PC-9 (cell line): ENCODE measurements around the gene C19orf25.

Source experiments
- EZH2 ChIP-seq: fragments of 200-600 bp; sonication (generic); IDR thresholded peaks from 2 replicates; pipeline ENCODE4 v1.8.0; 2017; ENCODE audit warnings: antibody characterized with exemption, low read depth
- TF ChIP-seq, protein P1 (sequence below): fragments of 200-600 bp; sonication (generic); conservative IDR thresholded peaks from 2 replicates; pipeline ENCODE4 v1.6.1; 2017; ENCODE audit warnings: mixed run types, antibody characterized with exemption, mild to moderate bottlenecking, moderate library complexity

DNA sequence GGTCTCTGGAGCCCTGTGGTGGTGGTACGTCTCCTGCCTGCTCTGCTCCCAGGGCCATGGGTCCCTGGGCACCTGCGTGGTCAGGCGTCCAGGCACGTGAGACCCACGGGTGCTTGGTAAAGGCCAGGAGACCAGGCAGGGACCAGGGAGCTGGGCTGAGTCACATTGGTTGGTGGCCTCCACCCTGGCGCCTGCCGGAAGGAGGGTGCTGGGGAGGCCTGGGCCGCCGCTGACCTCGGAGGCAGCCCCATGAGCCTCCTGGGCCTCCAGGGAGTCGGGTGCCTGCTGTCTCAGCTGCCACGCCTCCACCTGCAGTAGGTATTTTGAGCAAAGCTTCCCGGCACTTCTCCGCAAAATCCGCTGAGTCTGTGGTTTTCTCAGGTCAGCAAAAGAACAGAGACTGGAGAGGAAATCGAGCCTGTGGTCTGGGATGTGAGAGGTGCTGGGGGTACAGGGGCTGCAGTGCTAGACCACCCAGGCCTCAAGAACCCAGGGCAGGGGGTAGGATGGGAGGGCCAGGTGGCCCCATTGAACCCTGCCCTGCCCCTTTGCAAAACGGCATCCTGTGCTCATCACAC, 41.3 kb upstream of the C19orf25 start:
- TF ChIP-seq EZH2 = no peak
- TF ChIP-seq, protein P1, sequence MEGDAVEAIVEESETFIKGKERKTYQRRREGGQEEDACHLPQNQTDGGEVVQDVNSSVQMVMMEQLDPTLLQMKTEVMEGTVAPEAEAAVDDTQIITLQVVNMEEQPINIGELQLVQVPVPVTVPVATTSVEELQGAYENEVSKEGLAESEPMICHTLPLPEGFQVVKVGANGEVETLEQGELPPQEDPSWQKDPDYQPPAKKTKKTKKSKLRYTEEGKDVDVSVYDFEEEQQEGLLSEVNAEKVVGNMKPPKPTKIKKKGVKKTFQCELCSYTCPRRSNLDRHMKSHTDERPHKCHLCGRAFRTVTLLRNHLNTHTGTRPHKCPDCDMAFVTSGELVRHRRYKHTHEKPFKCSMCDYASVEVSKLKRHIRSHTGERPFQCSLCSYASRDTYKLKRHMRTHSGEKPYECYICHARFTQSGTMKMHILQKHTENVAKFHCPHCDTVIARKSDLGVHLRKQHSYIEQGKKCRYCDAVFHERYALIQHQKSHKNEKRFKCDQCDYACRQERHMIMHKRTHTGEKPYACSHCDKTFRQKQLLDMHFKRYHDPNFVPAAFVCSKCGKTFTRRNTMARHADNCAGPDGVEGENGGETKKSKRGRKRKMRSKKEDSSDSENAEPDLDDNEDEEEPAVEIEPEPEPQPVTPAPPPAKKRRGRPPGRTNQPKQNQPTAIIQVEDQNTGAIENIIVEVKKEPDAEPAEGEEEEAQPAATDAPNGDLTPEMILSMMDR = no peak
